AML-193 (cell line): ENCODE measurements around the gene PALD1.
"Not testable (repeated sequence)": the region's sequence is repeated elsewhere in the genome, so short reads cannot be mapped to it uniquely, and the experiment has no call there.

Experiments used
- DNase-seq, 2 experiments: peaks; one replicate each; lab custom pipeline; 2025; lab: John Stamatoyannopoulos, UW

Gene PALD1

GRCh38 chr10:70604106-70604505, 125.5 kb downstream of the PALD1 start:
- DNase-seq: no peak

- DNase-seq: peak; percentile 24 to 36
These were observed 126.6 kb downstream of the PALD1 start for GRCh38 chr10:70605161-70605560.

GRCh38 chr10:70607936-70608335, 129.4 kb downstream of the PALD1 start:
- DNase-seq: no peak

GRCh38 chr10:70613941-70614340, 135.4 kb downstream of the PALD1 start:
- no peak for DNase-seq

- DNase-seq: not testable (repeated sequence)
These were observed 135.8 kb downstream of the PALD1 start for GRCh38 chr10:70614364-70614763.

- no peak for DNase-seq
These were observed 136.6 kb downstream of the PALD1 start for GRCh38 chr10:70615211-70615610.

- peak; percentile 22 to 24 for DNase-seq
These were observed 137.4 kb downstream of the PALD1 start for GRCh38 chr10:70615784-70616522.

- no peak for DNase-seq
These were observed 138.2 kb downstream of the PALD1 start for GRCh38 chr10:70616761-70617160.
